Adipose tissue (tissue), 3 donors: ENCODE measurements around the gene PAPLN. TPM values are rescaled to one million over a fixed set of nuclear protein-coding genes. Genes with fewer than 3 reads are reported as not detected.
"Not testable (repeated sequence)": the region's sequence is repeated elsewhere in the genome, so short reads cannot be mapped to it uniquely, and the experiment has no call there.

Experiments
- H3K27ac ChIP-seq: one replicate; pipeline ENCODE4 v1.5.1; 2013; ENCODE audit warnings: low read depth, low read length
- WGBS, 3 donors: extraction: QIAGEN DNeasy Blood & Tissue Kit; methylation state at CpG; one replicate each; pipeline ENCODE4 v1.1.7; 2013; 5-methylcytosine and 5-hydroxymethylcytosine counted together
- polyA plus RNA-seq, 3 donors: library from polyadenylated mRNA; stranded (reverse); fragments of 200-250 nt; gene quantifications; one replicate each; pipeline ENCODE4 v1.2.3, GENCODE V29; 2013
- donor health status: healthy with polysubstance abuse.
- donor health status: Bipolar disorder and iron deficiency.
- donor health status: healthy.

PAPLN gene
- polyA plus RNA-seq, 3 donors, result 2.1 to 9.3 (median 3.9) TPM

DNA sequence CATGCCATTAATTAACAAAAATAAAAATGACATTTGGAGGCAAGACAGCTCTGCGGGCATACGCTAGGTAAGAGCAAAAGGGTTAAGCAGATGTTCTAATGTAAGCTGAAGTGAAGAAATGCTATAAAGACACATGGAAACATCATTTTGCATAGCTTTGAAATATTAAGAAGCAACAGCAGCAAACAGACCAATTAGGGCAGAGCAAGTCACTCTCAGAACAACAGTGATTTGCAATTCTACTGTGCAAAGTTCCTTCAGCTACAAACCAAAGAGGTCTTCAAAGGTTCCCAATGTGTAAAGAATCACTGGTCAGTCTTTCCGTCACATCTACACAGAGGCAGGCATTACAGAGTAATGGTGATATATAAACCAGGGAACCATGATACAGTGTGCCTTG is 68.2 kb downstream of the PAPLN start:
- WGBS, 3 donors, result 64 to 83% (median 76%) methylated on average over 3 of the region's 3 CpGs
- H3K27ac ChIP-seq, result no peak overlapping the region

DNA sequence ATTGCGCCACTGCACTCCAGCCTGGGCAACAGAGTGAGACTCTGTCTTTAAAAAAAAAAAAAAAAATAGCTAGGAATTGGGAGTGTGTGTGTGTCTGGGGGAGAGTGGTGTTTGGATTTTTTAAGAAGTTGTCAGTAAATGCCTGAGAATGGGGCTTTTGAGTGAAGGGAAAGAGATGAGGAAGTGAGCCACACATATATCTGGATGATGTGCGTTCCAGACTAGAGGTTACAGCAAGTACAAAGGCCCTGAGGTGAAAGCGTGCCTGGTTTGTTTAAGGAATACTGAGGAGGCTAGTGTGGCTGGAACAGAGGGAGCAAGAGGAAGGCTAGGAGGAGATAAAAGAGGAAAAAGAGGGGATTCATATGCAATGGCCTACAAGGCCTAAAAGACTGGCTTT is 70.0 kb downstream of the PAPLN start:
- WGBS, 3 donors, result 95 to 99% (median 98%) methylated on average over 3 of the region's 3 CpGs
- no peak overlapping the region for H3K27ac ChIP-seq

DNA sequence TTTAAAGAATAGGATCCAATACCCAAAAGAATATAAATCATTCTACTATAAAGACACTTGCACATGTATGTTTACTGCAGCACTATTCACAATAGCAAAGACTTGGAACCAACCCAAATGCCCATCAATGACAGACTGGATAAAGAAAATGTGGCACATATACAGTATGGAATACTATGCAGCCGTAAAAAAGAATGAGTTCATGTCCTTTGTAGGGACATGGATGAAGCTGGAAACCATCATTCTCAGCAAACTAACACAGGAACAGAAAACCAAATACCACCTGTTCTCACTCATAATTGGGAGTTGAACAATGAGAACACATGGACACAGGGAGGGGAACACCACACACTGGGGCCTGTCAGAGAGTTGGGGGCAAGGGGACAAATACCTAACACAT is 71.9 kb downstream of the PAPLN start:
- not testable (repeated sequence) for H3K27ac ChIP-seq
- 84 to 95% (median 87%) methylated on average over 1 of the region's 1 CpG for WGBS, 3 donors

DNA sequence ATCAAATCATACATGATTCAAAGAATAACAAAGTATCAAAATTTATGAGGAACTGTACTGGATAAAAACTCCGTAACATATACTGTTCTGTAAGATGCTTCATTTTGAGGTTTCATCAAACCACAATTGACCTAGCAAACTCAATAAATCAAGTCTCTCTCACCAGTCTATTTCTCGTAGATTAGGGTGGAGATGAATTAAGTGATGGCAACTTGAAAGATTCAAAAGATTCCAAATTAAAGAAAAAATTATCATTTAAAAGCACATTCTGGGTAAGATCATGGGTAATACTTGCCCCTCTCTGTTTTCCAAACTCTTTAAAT is 74.4 kb downstream of the PAPLN start:
- H3K27ac ChIP-seq, result no peak overlapping the region
- 49 to 86% (median 58%) methylated on average over 2 of the region's 2 CpGs for WGBS, 3 donors

DNA sequence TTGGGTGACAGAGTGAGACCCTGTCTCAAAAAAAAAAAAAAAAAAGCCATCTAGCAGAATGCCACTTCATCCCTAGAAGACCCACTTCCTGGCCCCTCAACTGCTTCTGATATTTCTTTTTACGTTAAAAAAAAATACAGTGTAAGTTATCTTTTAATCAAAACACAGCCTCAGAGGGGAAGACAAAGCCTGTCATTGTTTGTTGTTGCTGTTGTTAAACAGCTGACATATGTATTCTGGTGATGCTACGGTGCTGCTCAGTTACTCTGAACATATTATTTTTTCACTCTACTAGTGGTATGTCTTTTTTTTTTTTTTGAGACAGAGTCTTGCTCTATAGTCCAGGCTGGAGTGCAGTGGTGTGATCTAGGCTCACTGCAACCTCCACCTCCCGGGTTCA is 75.4 kb downstream of the PAPLN start:
- H3K27ac ChIP-seq, result no peak overlapping the region
- 76 to 87% (median 82%) methylated on average over 3 of the region's 3 CpGs for WGBS, 3 donors

DNA sequence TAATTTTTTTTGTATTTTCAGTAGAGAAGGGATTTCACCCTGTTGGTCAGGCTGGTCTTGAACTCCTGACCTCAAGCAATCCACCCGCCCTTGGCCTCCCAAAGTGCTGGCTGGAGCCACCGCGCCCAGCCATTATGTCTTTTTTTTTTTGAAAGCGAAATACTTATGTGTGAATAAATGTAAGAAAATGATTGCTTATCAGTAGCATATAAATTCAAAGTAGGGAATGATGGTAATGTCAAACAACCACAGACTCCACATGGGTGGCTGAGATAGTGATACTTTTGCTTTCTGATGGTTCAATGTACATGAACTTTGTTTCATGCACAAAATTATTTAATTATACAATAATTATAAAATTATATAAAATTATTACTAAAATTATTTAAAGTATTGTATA is 75.8 kb downstream of the PAPLN start:
- WGBS, 3 donors, result 93 to 98% (median 97%) methylated on average over 4 of the region's 4 CpGs
- no peak overlapping the region for H3K27ac ChIP-seq

DNA sequence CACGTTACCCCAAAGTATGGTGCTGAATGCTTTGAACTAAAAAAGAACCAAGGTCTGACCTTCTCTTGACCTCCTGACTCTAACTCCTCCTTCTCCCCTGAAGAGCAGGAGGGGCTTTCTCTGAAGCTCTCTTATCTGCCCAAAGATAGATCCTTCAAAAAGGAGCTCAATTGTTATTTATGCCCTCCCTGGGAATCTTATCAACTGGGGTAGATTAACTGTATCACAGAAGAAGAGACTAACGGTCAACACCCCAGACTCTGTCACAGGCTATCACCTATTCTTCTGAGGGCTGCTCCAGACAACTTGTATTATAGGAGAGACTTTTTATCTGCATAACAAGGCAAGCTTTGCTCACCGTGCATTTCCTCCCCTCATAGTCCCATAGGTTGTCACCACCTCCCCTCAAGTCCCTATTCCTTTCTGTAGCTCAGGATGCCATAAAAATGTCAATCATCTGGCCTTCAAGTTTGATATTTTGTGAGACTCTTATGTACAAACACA is 86.6 kb downstream of the PAPLN start:
- 54 to 74% (median 59%) methylated on average over 3 of the region's 3 CpGs for WGBS, 3 donors
- H3K27ac ChIP-seq, result no peak overlapping the region

Other genes with a start within 250 kb of the PAPLN start
- gene ZFYVE1, start 210.4 kb upstream of the PAPLN start, polyA plus RNA-seq, result 1 to 10 TPM; 4.9 to 7.5 (median 6.7) TPM
- gene RBM25, start 179.0 kb upstream of the PAPLN start, polyA plus RNA-seq, result 10 to 100 TPM; 15.6 to 29.7 (median 23.8) TPM
- 10 to 100 TPM; 10.2 to 21.1 (median 14.2) TPM for gene PSEN1, start 101.0 kb upstream of the PAPLN start, polyA plus RNA-seq
- 10 to 100 TPM; 18.4 to 39.4 (median 33.5) TPM for gene NUMB, start 221.0 kb downstream of the PAPLN start, polyA plus RNA-seq